BJ (cell line): ENCODE data around the gene ATG13. TPM values are rescaled to one million over a fixed set of nuclear protein-coding genes. Genes with fewer than 3 reads are reported as not detected.

ENCODE experiments used
- CTCF ChIA-PET: fragments of 350-600 bp; formaldehyde crosslinking; extraction: SDS; loops from one replicate; lab custom pipeline; 2021; ENCODE audit warnings: antibody characterized with exemption, inconsistent platforms; lab: Yijun Ruan, JAX
- POLR2A ChIA-PET: fragments of 300-600 bp; sonication (Branson Sonifier 250); formaldehyde crosslinking; extraction: SDS; loops from one replicate; lab custom pipeline; 2021; ENCODE audit warnings: antibody characterized with exemption; lab: Charles Lee
- DNase-seq: peaks from one replicate; pipeline ENCODE4 v3.0.0-alpha.2; 2011; ENCODE audit warnings: low read depth
- H3K27me3 ChIP-seq: 2 replicates; pipeline ENCODE4 v1.6.0; 2011; ENCODE audit warnings: low read length; ENCODE audit not compliant: control insufficient read depth, insufficient read depth
- H3K36me3 ChIP-seq: 2 replicates; pipeline ENCODE4 v1.5.1; 2011; ENCODE audit warnings: low read length; ENCODE audit not compliant: control insufficient read depth, insufficient read depth
- H3K4me3 ChIP-seq: 2 replicates; pipeline ENCODE4 v1.5.1; 2011; ENCODE audit warnings: low read depth, mild to moderate bottlenecking, control low read depth, low read length
- CTCF ChIP-seq: IDR thresholded peaks from 2 replicates; pipeline ENCODE4 v1.5.1; 2011; ENCODE audit warnings: low read depth, mild to moderate bottlenecking, control low read depth, inconsistent platforms, low read length, moderate library complexity; ENCODE audit not compliant: insufficient read depth
- polyA plus RNA-seq: library from polyadenylated mRNA; depleted of rRNA; stranded (reverse); fragments of >200 nt; gene quantifications from 2 replicates; pipeline ENCODE4 v1.2.3, GENCODE V29; 2011

ATG13 gene
- polyA plus RNA-seq, 1 experiment = 111 TPM

- ChIA-PET POLR2A (no interaction called here), CTCF (no interaction called here)
- H3K4me3 ChIP-seq = no peak overlapping the region
Observed at GRCh38 chr11:46677169-46677568, 59.8 kb downstream of the ATG13 start.

GRCh38 chr11:46677991-46678740, 60.8 kb downstream of the ATG13 start:
- no peak for DNase-seq
- Histone ChIP-seq H3K36me3 (peaks cover 38% of the 10 kb centered on the region), H3K4me3 (no peak overlapping the region), H3K27me3 (no peaks in the 10 kb centered on the region)
- no peak for TF ChIP-seq CTCF
- POLR2A ChIA-PET = no interaction called here
- CTCF ChIA-PET = no interaction called here

More at GRCh38 chr11:46677169-46677568, 59.8 kb downstream of the ATG13 start:
- TF ChIP-seq CTCF = no peak
- no peak for DNase-seq
- H3K27me3 ChIP-seq = no peaks in the 10 kb centered on the region
- peaks cover 41% of the 10 kb centered on the region for H3K36me3 ChIP-seq

GRCh38 chr11:46678741-46679130, 61.4 kb downstream of the ATG13 start:
- no peak for TF ChIP-seq CTCF
- POLR2A ChIA-PET = no interaction called here
- H3K36me3 ChIP-seq = peaks cover 34% of the 10 kb centered on the region
- CTCF ChIA-PET = interaction anchor here (1.3 kb wide), 1 partner anchor 20 kb away, joined by 3 read pairs; no protein-coding TSS in a partner anchor
- H3K27me3 ChIP-seq = no peaks in the 10 kb centered on the region
- DNase-seq = no peak
- H3K4me3 ChIP-seq = no peak overlapping the region

GRCh38 chr11:46679241-46680163, 62.1 kb downstream of the ATG13 start:
- POLR2A ChIA-PET = no interaction called here
- H3K27me3 ChIP-seq = no peaks in the 10 kb centered on the region
- CTCF ChIA-PET = interaction anchor here (1.3 kb wide), 1 partner anchor 21 kb away, joined by 3 read pairs; no protein-coding TSS in a partner anchor
- peaks cover 31% of the 10 kb centered on the region for H3K36me3 ChIP-seq
- DNase-seq = no peak
- no peak overlapping the region for H3K4me3 ChIP-seq
- no peak for TF ChIP-seq CTCF
